ENCODE measurements around the gene KLF7.

- TF ChIP-seq CTCF (IDR thresholded peaks at IDR 0.05; ENCODE audit: low read length) (peak; percentile 50), EZH2 (optimal IDR thresholded peaks at IDR 0.05; ENCODE audit: low read depth, low read length) (no peak)
Measured at GRCh38 chr2:207142461-207142860, 23.3 kb downstream of the KLF7 start.

Data from MM.1S (cell line).